ENCODE measurements around the gene KLHL29. TPM values are rescaled to one million over a fixed set of nuclear protein-coding genes. Genes with fewer than 3 reads are reported as not detected.

Gene KLHL29
- total and polyA plus RNA-seq, 10 of the 15 experiments (the other 5 are each of a cell fraction or from before 2014, with no cell fraction given) = 1.4 to 19.5 (median 6.1) TPM

GRCh38 chr2:23669413-23670244 lies 284.6 kb downstream of the KLHL29 start:
- no peak for DNase-seq (ENCODE audit: low read depth, low spot score)
- no peaks in the 10 kb centered on the region for H4K20me1 ChIP-seq (ENCODE audit: control insufficient read depth, insufficient read depth)
- 62% methylated on average over 22 of the region's 22 CpGs for WGBS (ENCODE audit: insufficient coverage, insufficient replicate concordance, low lambda C conversion rate, missing lambda C conversion rate)
- BruUV-seq (replicated peaks) = no TSS peak
- no peaks in the 10 kb centered on the region for H3K4me1 ChIP-seq (ENCODE audit: control insufficient read depth, insufficient read depth, low read length)
- TF ChIP-seq SIX5 (IDR thresholded peaks at IDR 0.05; ENCODE audit: low read depth, low read length, severe bottlenecking) (no peak), RAD51 (IDR thresholded peaks at IDR 0.05) (no peak), ZNF217 (IDR thresholded peaks at IDR 0.05) (no peak), DPF2 (IDR thresholded peaks at IDR 0.05) (no peak), CHD1 (IDR thresholded peaks at IDR 0.05; ENCODE audit: low read depth, low read length) (no peak), MTA2 (IDR thresholded peaks at IDR 0.05; ENCODE audit: low read depth) (no peak), RB1 (IDR thresholded peaks at IDR 0.05; ENCODE audit: borderline replicate concordance) (no peak), BHLHE40 (IDR thresholded peaks at IDR 0.05; ENCODE audit: borderline replicate concordance in 1 of 2, low read depth in 2 of 2, low read length in 1 of 2) (no peak), CBFB (IDR thresholded peaks at IDR 0.05; ENCODE audit: low read depth) (no peak), ZNF274 (IDR thresholded peaks at IDR 0.05; ENCODE audit: insufficient read depth, insufficient read length) (no peak), HDAC2 (IDR thresholded peaks at IDR 0.05) (no peak), ZBTB4 (CRISPR knock-in tag; IDR thresholded peaks at IDR 0.05) (no peak), BCL11A (IDR thresholded peaks at IDR 0.05; ENCODE audit: low read depth, low read length) (no peak), YY1 (IDR thresholded peaks at IDR 0.05; ENCODE audit: low read depth, low read length) (no peak), YBX1 (IDR thresholded peaks at IDR 0.05) (no peak)
- intact Hi-C loops (cut with micrococcal nuclease; ENCODE audit: unreplicated experiment) (no loop called here), in situ Hi-C loops (cut with MboI) (no loop called here)
- no peak for ATAC-seq
- ChIA-PET RAD21 (ENCODE audit: unreplicated experiment) (no interaction called here), POLR2A (no interaction called here), SMC1A (ENCODE audit: uncharacterized antibody, unreplicated experiment) (no interaction called here), CTCF (no interaction called here)
- no peak overlapping the region for H2AFZ ChIP-seq (ENCODE audit: control insufficient read depth, low read depth, low read length)
- H3K27ac ChIP-seq (ENCODE audit: control insufficient read depth, insufficient read depth) = no peak overlapping the region
- no peaks in the 10 kb centered on the region for H3K79me2 ChIP-seq (ENCODE audit: control insufficient read depth, insufficient read depth, low read length)
- H3K36me3 ChIP-seq (ENCODE audit: control insufficient read depth in 2 of 2, insufficient read depth in 2 of 2, low read length in 1 of 2) = no peaks in the 10 kb centered on the region
- H3K9me3 ChIP-seq (replicated peaks; ENCODE audit: control insufficient read depth, insufficient read depth, low read length) = no peaks in the 10 kb centered on the region
- H3K4me3 ChIP-seq = no peak overlapping the region
- FAIRE-seq = no peak
- H3K9ac ChIP-seq (ENCODE audit: control insufficient read depth, insufficient read depth, low read length) = no peak overlapping the region
- no peak overlapping the region for H3K4me2 ChIP-seq (ENCODE audit: control insufficient read depth, insufficient read depth)
- no peaks in the 10 kb centered on the region for H3K27me3 ChIP-seq (replicated peaks in 1 of 2; ENCODE audit: control insufficient read depth in 2 of 2, insufficient read depth in 2 of 2, low read length in 1 of 2)
